Endothelial cell of umbilical vein (primary cell): ENCODE measurements around the gene MARCHF6. TPM values are rescaled to one million over a fixed set of nuclear protein-coding genes. Genes with fewer than 3 reads are reported as not detected.

Experiments used
- BruUV-seq: library from RNA; stranded (reverse); fragments of 400-500 nt; replicated peaks from 2 replicates; lab custom pipeline; 2021; lab: Mats Ljungman, UMichigan
- CTCF ChIA-PET: fragments of 300-600, 350-600 bp; sonication (Branson Sonifier 250); formaldehyde crosslinking; loops from one replicate; lab custom pipeline; 2021; ENCODE audit warnings: antibody characterized with exemption, inconsistent platforms; lab: Charles Lee
- POLR2A ChIA-PET: fragments of 300-600, 350-600 bp; sonication (Branson Sonifier 250); formaldehyde crosslinking; loops from one replicate; lab custom pipeline; 2021; ENCODE audit warnings: antibody characterized with exemption, inconsistent platforms; lab: Charles Lee
- DNase-seq: peaks from one replicate; pipeline ENCODE4 v3.0.0-alpha.2; 2011; ENCODE audit warnings: low read depth, low spot score
- FAIRE-seq: peaks from 2 replicates; lab custom pipeline; 2011; peaks lifted over from hg19 to GRCh38; lab: Jason Lieb, UNC
- H2AFZ ChIP-seq: 2 replicates; pipeline ENCODE4 v1.6.0; 2012; ENCODE audit warnings: low read depth, low read length, control low read depth, inconsistent platforms
- H3K27ac ChIP-seq: 2 replicates; pipeline ENCODE4 v1.5.1; 2011; ENCODE audit warnings: low read depth, mild to moderate bottlenecking, control low read depth, low read length, moderate library complexity; ENCODE audit not compliant: insufficient read depth
- H3K27me3 ChIP-seq, 2 experiments: 2 replicates each; pipeline versions ENCODE4 v1.6.0 to v1.6.1; 2011; ENCODE audit warnings: low read length in 2 of 2, mixed read lengths in 1 of 2; ENCODE audit not compliant: control insufficient read depth in 2 of 2, insufficient read depth in 2 of 2
- H3K36me3 ChIP-seq, 2 experiments: 2 replicates in 1 of 2; 3 replicates in 1 of 2; pipeline ENCODE4 v1.5.1; 2011; ENCODE audit warnings: low read length in 2 of 2, mild to moderate bottlenecking in 1 of 2, moderate library complexity in 1 of 2; ENCODE audit not compliant: control insufficient read depth in 2 of 2, insufficient read depth in 2 of 2; ENCODE audit errors: extremely low read depth in 1 of 2
- H3K4me1 ChIP-seq: 3 replicates; pipeline ENCODE4 v1.5.1; 2011; ENCODE audit warnings: mild to moderate bottlenecking, low read length; ENCODE audit not compliant: control insufficient read depth, insufficient read depth; ENCODE audit errors: extremely low read depth
- H3K4me2 ChIP-seq: 2 replicates; pipeline ENCODE4 v1.6.1; 2011; ENCODE audit warnings: low read length, control low read depth, mixed read lengths; ENCODE audit not compliant: insufficient read depth
- H3K4me3 ChIP-seq, 3 experiments: fragments of 200-600 bp in 1 of 3; sonication (generic), shearing (Covaris generic) in 1 of 3; replicated peaks in 1 of 3; 2 replicates each; pipeline ENCODE4 v1.5.1; 2011 to 2016; ENCODE audit warnings: control low read depth in 3 of 3, low read length in 3 of 3, mild to moderate bottlenecking in 2 of 3, inconsistent platforms in 1 of 3, low read depth in 1 of 3, moderate library complexity in 1 of 3; ENCODE audit not compliant: insufficient read depth in 1 of 3
- H3K79me2 ChIP-seq: 2 replicates; pipeline ENCODE4 v1.6.0; 2012; ENCODE audit warnings: low read length, inconsistent platforms; ENCODE audit not compliant: control insufficient read depth, insufficient read depth
- H3K9ac ChIP-seq: replicated peaks from 2 replicates; pipeline ENCODE3; 2011; ENCODE audit warnings: low read length, control low read depth; ENCODE audit not compliant: insufficient read depth; ENCODE audit errors: extremely low read depth
- H3K9me1 ChIP-seq: replicated peaks from 3 replicates; pipeline ENCODE4 v1.6.0; 2011; ENCODE audit warnings: mild to moderate bottlenecking, low read length; ENCODE audit not compliant: control insufficient read depth, insufficient read depth; ENCODE audit errors: extremely low read depth
- H3K9me3 ChIP-seq: replicated peaks from 2 replicates; pipeline ENCODE4 v1.5.1; 2012; ENCODE audit warnings: low read length, inconsistent platforms; ENCODE audit not compliant: control insufficient read depth, insufficient read depth
- H4K20me1 ChIP-seq: replicated peaks from 2 replicates; pipeline ENCODE3; 2011; ENCODE audit warnings: mild to moderate bottlenecking, low read length; ENCODE audit not compliant: control insufficient read depth, insufficient read depth; ENCODE audit errors: extremely low read depth
- CTCF ChIP-seq, 2 donors: IDR thresholded peaks; 1 replicate in 1 of 2; 2 replicates in 1 of 2; pipeline ENCODE4 v1.5.1; 2011; ENCODE audit warnings: low read length in 2 of 2, mild to moderate bottlenecking in 2 of 2, moderate library complexity in 2 of 2, control low read depth in 1 of 2, inconsistent platforms in 1 of 2, low read depth in 1 of 2; ENCODE audit not compliant: insufficient read depth in 1 of 2; ENCODE audit errors: extremely low read depth in 1 of 2
- EZH2 ChIP-seq: IDR thresholded peaks from 2 replicates; pipeline ENCODE4 v1.6.1; 2012; ENCODE audit warnings: borderline replicate concordance, low read depth, mild to moderate bottlenecking, moderate library complexity, low read length, inconsistent platforms; ENCODE audit not compliant: severe bottlenecking
- FOS ChIP-seq: IDR thresholded peaks from 2 replicates; pipeline ENCODE4 v1.6.1; 2011; ENCODE audit warnings: mild to moderate bottlenecking, low read length, moderate library complexity, borderline replicate concordance; ENCODE audit not compliant: insufficient read depth
- GATA2 ChIP-seq: IDR thresholded peaks from 2 replicates; pipeline ENCODE4 v1.7.0; 2011; ENCODE audit warnings: low read depth, mild to moderate bottlenecking, moderate library complexity, mixed read lengths, low read length; ENCODE audit not compliant: insufficient read length, insufficient read depth
- JUN ChIP-seq: IDR thresholded peaks from 2 replicates; pipeline ENCODE4 v1.6.1; 2011; ENCODE audit warnings: borderline replicate concordance, low read depth; ENCODE audit not compliant: insufficient read length, insufficient read depth
- MAX ChIP-seq: IDR thresholded peaks from 2 replicates; pipeline ENCODE4 v1.6.1; 2011; ENCODE audit not compliant: insufficient read depth, insufficient read length
- MYC ChIP-seq: IDR thresholded peaks from one replicate; pipeline ENCODE4 v1.6.1; 2011; ENCODE audit warnings: mild to moderate bottlenecking, low read depth, low read length
- POLR2A ChIP-seq: IDR thresholded peaks from 2 replicates; pipeline ENCODE4 v1.6.1; 2012; ENCODE audit warnings: low read depth, mild to moderate bottlenecking, control low read depth, low read length
- POLR2AphosphoS5 ChIP-seq: IDR thresholded peaks from 2 replicates; pipeline ENCODE4 v1.6.1; 2012; ENCODE audit warnings: low read depth, mild to moderate bottlenecking, control low read depth, low read length, moderate library complexity; ENCODE audit not compliant: insufficient read depth
- dilution Hi-C: fragments of 300-500 bp; cut with MboI; formaldehyde crosslinking; loops from one replicate; pipeline ENCODE4 v1.15.0; 2019; ENCODE audit warnings: low sequenced_read_pairs; ENCODE audit not compliant: extremely low pct_ligation_motif_present
- intact Hi-C: fragments of 100-400 bp; cut with micrococcal nuclease; formaldehyde crosslinking; loops from one replicate; pipeline ENCODE4 v1.10.0; 2022
- polyA plus RNA-seq, 4 experiments: library from polyadenylated mRNA; depleted of rRNA in 3 of 4; stranded (reverse) in 3 of 4; unstranded in 1 of 4; fragments of >200 nt; gene quantifications; 2 replicates each; pipeline versions ENCODE4 v1.2.1 to v1.2.3, GENCODE V29; 2011 to 2012; ENCODE audit warnings: missing spikeins in 1 of 4
- total RNA-seq: library from RNA; stranded (reverse); gene quantifications from 2 replicates; pipeline ENCODE4 v1.2.3, GENCODE V29; 2021

Gene MARCHF6
- total and polyA plus RNA-seq, 2 donors (not counting 3 experiments of a cell fraction or from before 2014, with no cell fraction given), result 108 to 112 TPM

GRCh38 chr5:10399839-10400238 is 46.3 kb downstream of the MARCHF6 start:
- Histone ChIP-seq H3K4me2 (no peak overlapping the region), H3K36me3 (peaks cover 14 to 24% of the 10 kb centered on the region in 2 experiments)
- intact Hi-C loops, result no loop called here

GRCh38 chr5:10400411-10400810 is 46.9 kb downstream of the MARCHF6 start:
- Histone ChIP-seq H3K36me3 (peaks cover 15 to 22% of the 10 kb centered on the region in 2 experiments), H3K9me3 (no peaks in the 10 kb centered on the region), H3K9ac (no peak overlapping the region), H3K27ac (no peak overlapping the region), H3K4me2 (no peak overlapping the region), H3K27me3 (no peaks in the 10 kb centered on the region), H4K20me1 (no peaks in the 10 kb centered on the region), H3K9me1 (no peaks in the 10 kb centered on the region), H3K4me1 (no peaks in the 10 kb centered on the region), H2AFZ (no peak overlapping the region), H3K4me3 (no peak overlapping the region), H3K79me2 (no peaks in the 10 kb centered on the region)
- ChIA-PET POLR2A (no interaction called here), CTCF (no interaction called here)
- intact Hi-C loops (no loop called here), dilution Hi-C loops (loop anchor here (25.0 kb wide), 1 partner anchor 138 kb away; the partner anchor contains the start of gene CCT5)
- no TSS peak for BruUV-seq
- TF ChIP-seq JUN, result no peak
- no peak for TF ChIP-seq POLR2AphosphoS5
- no peak for TF ChIP-seq FOS
- TF ChIP-seq GATA2, result no peak
- TF ChIP-seq MYC, result no peak
- no peak for TF ChIP-seq MAX
- no peak for TF ChIP-seq POLR2A
- TF ChIP-seq CTCF (IDR thresholded peaks at IDR 0.05; ENCODE audit: extremely low read depth in 1 of 2, insufficient read depth in 1 of 2, low read depth in 1 of 2, low read length in 2 of 2), result no peak
- no peak for TF ChIP-seq EZH2
- DNase-seq (no peak), FAIRE-seq (no peak)

More at GRCh38 chr5:10399839-10400238, 46.3 kb downstream of the MARCHF6 start:
- Histone ChIP-seq H3K9ac (no peak overlapping the region), H3K4me1 (no peaks in the 10 kb centered on the region), H3K27ac (no peak overlapping the region), H2AFZ (no peak overlapping the region), H3K4me3 (no peak overlapping the region), H4K20me1 (no peaks in the 10 kb centered on the region), H3K9me1 (no peaks in the 10 kb centered on the region), H3K79me2 (no peaks in the 10 kb centered on the region), H3K9me3 (no peaks in the 10 kb centered on the region), H3K27me3 (no peaks in the 10 kb centered on the region)
- CTCF ChIA-PET, result no interaction called here
- dilution Hi-C loops, result loop anchor here (25.0 kb wide), 1 partner anchor 138 kb away; the partner anchor contains the start of gene CCT5
- no peak for TF ChIP-seq POLR2A
- no peak for TF ChIP-seq GATA2
- TF ChIP-seq MYC, result no peak
- TF ChIP-seq MAX, result no peak
- FAIRE-seq (no peak), DNase-seq (no peak)
- no TSS peak for BruUV-seq
- POLR2A ChIA-PET, result no interaction called here
